Fibroblast of the conjunctiva (primary cell): ENCODE data around the gene DNM1.
"Not testable (repeated sequence)": the region's sequence is repeated elsewhere in the genome, so short reads cannot be mapped to it uniquely, and the experiment has no call there.

Experiments
- DNase-seq: peaks from one replicate; pipeline ENCODE4 v3.0.0-alpha.2; 2010; ENCODE audit warnings: low read depth

DNM1 gene

GRCh38 chr9:128224877-128225276 lies 21.7 kb downstream of the DNM1 start:
- DNase-seq = no peak

- DNase-seq = no peak
Measured at GRCh38 chr9:128225770-128226411, 22.7 kb downstream of the DNM1 start.

GRCh38 chr9:128226412-128226801 lies 23.2 kb downstream of the DNM1 start:
- DNase-seq = no peak

- DNase-seq = not testable (repeated sequence)
Measured at GRCh38 chr9:128230897-128231296, 27.7 kb downstream of the DNM1 start.

GRCh38 chr9:128231638-128232527 lies 28.7 kb downstream of the DNM1 start:
- no peak for DNase-seq

GRCh38 chr9:128232528-128233428 lies 29.6 kb downstream of the DNM1 start:
- no peak for DNase-seq

GRCh38 chr9:128233817-128234406 lies 30.7 kb downstream of the DNM1 start:
- DNase-seq = no peak

- no peak for DNase-seq
Measured at GRCh38 chr9:128242124-128242523, 38.9 kb downstream of the DNM1 start.

- DNase-seq = no peak
Measured at GRCh38 chr9:128242828-128243214, 39.6 kb downstream of the DNM1 start.

- peak; percentile 54 for DNase-seq
Measured at GRCh38 chr9:128243215-128244018, 40.2 kb downstream of the DNM1 start.

GRCh38 chr9:128244091-128244836 lies 41.1 kb downstream of the DNM1 start:
- DNase-seq = no peak

- DNase-seq = peak; percentile 88
Measured at GRCh38 chr9:128244837-128245231, 41.7 kb downstream of the DNM1 start.

GRCh38 chr9:128245421-128246151 lies 42.4 kb downstream of the DNM1 start:
- DNase-seq = peak; percentile 57

- no peak for DNase-seq
Measured at GRCh38 chr9:128246471-128246870, 43.3 kb downstream of the DNM1 start.

GRCh38 chr9:128247226-128247803 lies 44.1 kb downstream of the DNM1 start:
- no peak for DNase-seq

- DNase-seq = no peak
Measured at GRCh38 chr9:128249558-128249907, 46.4 kb downstream of the DNM1 start.

- DNase-seq = peak; percentile 83
Measured at GRCh38 chr9:128249908-128250838, 47.0 kb downstream of the DNM1 start.
